HEK293 (cell line): Measurements from ENCODE around the gene NMT2.

ENCODE experiments used
- FEZF1 ChIP-seq: fragments of 450-650 bp; formaldehyde crosslinking; IDR thresholded peaks from 2 replicates; pipeline ENCODE4 v1.5.1; 2016; ENCODE audit warnings: missing biosample characterization, missing genetic modification characterization
- GLI4 ChIP-seq: fragments of 450-650 bp; formaldehyde crosslinking; IDR thresholded peaks from 2 replicates; pipeline ENCODE4 v1.5.1; 2016; ENCODE audit warnings: missing biosample characterization, missing genetic modification characterization
- MZF1 ChIP-seq: fragments of 450-650 bp; formaldehyde crosslinking; IDR thresholded peaks from 2 replicates; pipeline ENCODE4 v1.5.1; 2017; ENCODE audit warnings: missing biosample characterization, missing genetic modification characterization, borderline replicate concordance
- ZNF174 ChIP-seq: fragments of 450-650 bp; formaldehyde crosslinking; IDR thresholded peaks from 2 replicates; pipeline ENCODE4 v1.5.0; 2017; ENCODE audit warnings: missing biosample characterization, mild to moderate bottlenecking, missing genetic modification characterization
- ZNF324 ChIP-seq: fragments of 450-650 bp; formaldehyde crosslinking; IDR thresholded peaks from 2 replicates; pipeline ENCODE4 v1.5.1; 2016; ENCODE audit warnings: missing biosample characterization, missing genetic modification characterization
- ZNF426 ChIP-seq: fragments of 450-650 bp; formaldehyde crosslinking; IDR thresholded peaks from 2 replicates; pipeline ENCODE4 v1.5.1; 2017; ENCODE audit warnings: missing biosample characterization, missing genetic modification characterization, mild to moderate bottlenecking, inconsistent platforms, moderate library complexity
- ZNF521 ChIP-seq: fragments of 450-650 bp; formaldehyde crosslinking; IDR thresholded peaks from 2 replicates; pipeline ENCODE4 v1.5.1; 2017; ENCODE audit warnings: missing biosample characterization, mild to moderate bottlenecking, missing genetic modification characterization
- ZNF529 ChIP-seq: fragments of 450-650 bp; formaldehyde crosslinking; IDR thresholded peaks from 2 replicates; pipeline ENCODE4 v1.5.1; 2017; ENCODE audit warnings: missing genetic modification characterization, missing biosample characterization; ENCODE audit not compliant: insufficient replicate concordance
- ZNF544 ChIP-seq: fragments of 450-650 bp; formaldehyde crosslinking; IDR thresholded peaks from 2 replicates; pipeline ENCODE4 v1.5.0; 2017; ENCODE audit warnings: missing biosample characterization, missing genetic modification characterization
- ZNF658 ChIP-seq: fragments of 450-650 bp; formaldehyde crosslinking; IDR thresholded peaks from 2 replicates; pipeline ENCODE4; 2016; ENCODE audit warnings: missing biosample characterization, missing genetic modification characterization
- ZNF701 ChIP-seq: fragments of 450-650 bp; formaldehyde crosslinking; IDR thresholded peaks from 2 replicates; pipeline ENCODE4 v1.5.1; 2016; ENCODE audit warnings: missing biosample characterization, missing genetic modification characterization
- ZNF707 ChIP-seq: fragments of 450-650 bp; formaldehyde crosslinking; IDR thresholded peaks from 2 replicates; pipeline ENCODE4 v1.5.1; 2016; ENCODE audit warnings: missing biosample characterization, missing genetic modification characterization
- ZNF76 ChIP-seq: fragments of 450-650 bp; formaldehyde crosslinking; IDR thresholded peaks from 2 replicates; pipeline ENCODE4; 2016; ENCODE audit warnings: low read depth, missing biosample characterization, missing genetic modification characterization, borderline replicate concordance
- TF ChIP-seq, protein P1 (sequence below): fragments of 450-650 bp; formaldehyde crosslinking; IDR thresholded peaks from 2 replicates; pipeline ENCODE4 v1.5.1; 2016; ENCODE audit warnings: missing biosample characterization, missing genetic modification characterization, borderline replicate concordance
- TF ChIP-seq, protein P2 (sequence below): fragments of 450-650 bp; formaldehyde crosslinking; IDR thresholded peaks from 2 replicates; pipeline ENCODE4 v1.5.1; 2016; ENCODE audit warnings: missing biosample characterization, missing genetic modification characterization
- TF ChIP-seq, protein P3 (sequence below): fragments of 450-650 bp; formaldehyde crosslinking; IDR thresholded peaks from 2 replicates; pipeline ENCODE4 v1.5.1; 2016; ENCODE audit warnings: missing biosample characterization, missing genetic modification characterization
- TF ChIP-seq, protein P4 (sequence below): fragments of 450-650 bp; formaldehyde crosslinking; IDR thresholded peaks from 2 replicates; pipeline ENCODE4 v1.5.1; 2016; ENCODE audit warnings: missing biosample characterization, missing genetic modification characterization
- TF ChIP-seq, protein P5 (sequence below): fragments of 450-650 bp; formaldehyde crosslinking; IDR thresholded peaks from 2 replicates; pipeline ENCODE4 v1.5.1; 2016; ENCODE audit warnings: missing biosample characterization, missing genetic modification characterization
- TF ChIP-seq, protein P6 (sequence below): fragments of 450-650 bp; formaldehyde crosslinking; IDR thresholded peaks from 2 replicates; pipeline ENCODE4 v1.5.1; 2016; ENCODE audit warnings: missing biosample characterization, missing genetic modification characterization

The NMT2 gene

DNA sequence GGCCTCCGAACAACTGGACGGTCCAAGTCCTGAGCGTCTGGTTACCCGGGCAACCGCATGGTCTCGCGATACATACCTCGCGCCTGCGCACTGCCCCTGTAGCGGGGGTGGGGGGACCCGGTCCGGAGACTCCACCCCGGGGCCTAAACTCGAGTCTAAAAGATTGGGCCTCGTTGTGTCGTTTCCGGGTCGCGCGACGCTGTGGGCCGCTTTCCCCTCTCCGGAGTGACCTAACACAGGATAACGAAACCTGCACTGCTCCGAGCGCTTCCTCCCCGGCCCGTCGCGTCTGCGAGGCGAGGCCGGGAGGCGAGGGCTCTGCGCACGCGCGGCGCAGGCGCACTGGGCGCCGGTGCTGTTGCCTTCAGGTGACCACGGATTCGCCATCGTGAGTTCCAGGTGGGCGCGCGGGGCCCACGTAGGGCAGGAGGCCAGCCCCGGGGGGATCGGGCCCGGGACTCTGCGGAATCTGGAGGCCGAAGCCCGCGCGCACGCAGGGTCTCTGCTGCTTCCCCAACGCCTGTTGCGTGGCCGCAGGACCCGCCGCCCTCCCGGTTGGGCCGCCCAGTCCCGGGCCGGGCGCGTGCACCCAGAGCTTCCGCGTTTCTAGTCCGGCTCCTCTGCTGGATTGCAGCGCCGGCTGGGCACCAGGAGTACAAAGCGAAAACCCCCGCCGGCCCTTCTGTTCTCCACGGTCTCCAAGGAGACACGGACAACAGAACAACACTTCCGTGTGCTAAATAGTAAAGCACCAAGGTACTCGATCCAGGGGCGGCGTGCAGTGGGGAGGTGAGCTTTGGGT is 71.3 kb downstream of the NMT2 start, which contains the start of gene RPP38 (continued):
- TF ChIP-seq MZF1 (tag by site-specific recombination) (0 out of 2 replicates have a peak, but pooled peaks have one; percentile 21), ZNF521 (tag by site-specific recombination) (no peak), ZNF707 (tag by site-specific recombination) (no peak), ZNF174 (tag by site-specific recombination) (no peak), ZNF701 (tag by site-specific recombination) (no peak), ZNF426 (tag by site-specific recombination) (no peak), ZNF658 (tag by site-specific recombination) (no peak), ZNF544 (no peak), ZNF324 (no peak), FEZF1 (tag by site-specific recombination) (no peak), ZNF529 (tag by site-specific recombination) (no peak), ZNF76 (tag by site-specific recombination) (0 out of 2 replicates have a peak, but pooled peaks have one; percentile 56), GLI4 (tag by site-specific recombination) (0 out of 2 replicates have a peak, but pooled peaks have one; percentile 39)
- TF ChIP-seq, protein P1, sequence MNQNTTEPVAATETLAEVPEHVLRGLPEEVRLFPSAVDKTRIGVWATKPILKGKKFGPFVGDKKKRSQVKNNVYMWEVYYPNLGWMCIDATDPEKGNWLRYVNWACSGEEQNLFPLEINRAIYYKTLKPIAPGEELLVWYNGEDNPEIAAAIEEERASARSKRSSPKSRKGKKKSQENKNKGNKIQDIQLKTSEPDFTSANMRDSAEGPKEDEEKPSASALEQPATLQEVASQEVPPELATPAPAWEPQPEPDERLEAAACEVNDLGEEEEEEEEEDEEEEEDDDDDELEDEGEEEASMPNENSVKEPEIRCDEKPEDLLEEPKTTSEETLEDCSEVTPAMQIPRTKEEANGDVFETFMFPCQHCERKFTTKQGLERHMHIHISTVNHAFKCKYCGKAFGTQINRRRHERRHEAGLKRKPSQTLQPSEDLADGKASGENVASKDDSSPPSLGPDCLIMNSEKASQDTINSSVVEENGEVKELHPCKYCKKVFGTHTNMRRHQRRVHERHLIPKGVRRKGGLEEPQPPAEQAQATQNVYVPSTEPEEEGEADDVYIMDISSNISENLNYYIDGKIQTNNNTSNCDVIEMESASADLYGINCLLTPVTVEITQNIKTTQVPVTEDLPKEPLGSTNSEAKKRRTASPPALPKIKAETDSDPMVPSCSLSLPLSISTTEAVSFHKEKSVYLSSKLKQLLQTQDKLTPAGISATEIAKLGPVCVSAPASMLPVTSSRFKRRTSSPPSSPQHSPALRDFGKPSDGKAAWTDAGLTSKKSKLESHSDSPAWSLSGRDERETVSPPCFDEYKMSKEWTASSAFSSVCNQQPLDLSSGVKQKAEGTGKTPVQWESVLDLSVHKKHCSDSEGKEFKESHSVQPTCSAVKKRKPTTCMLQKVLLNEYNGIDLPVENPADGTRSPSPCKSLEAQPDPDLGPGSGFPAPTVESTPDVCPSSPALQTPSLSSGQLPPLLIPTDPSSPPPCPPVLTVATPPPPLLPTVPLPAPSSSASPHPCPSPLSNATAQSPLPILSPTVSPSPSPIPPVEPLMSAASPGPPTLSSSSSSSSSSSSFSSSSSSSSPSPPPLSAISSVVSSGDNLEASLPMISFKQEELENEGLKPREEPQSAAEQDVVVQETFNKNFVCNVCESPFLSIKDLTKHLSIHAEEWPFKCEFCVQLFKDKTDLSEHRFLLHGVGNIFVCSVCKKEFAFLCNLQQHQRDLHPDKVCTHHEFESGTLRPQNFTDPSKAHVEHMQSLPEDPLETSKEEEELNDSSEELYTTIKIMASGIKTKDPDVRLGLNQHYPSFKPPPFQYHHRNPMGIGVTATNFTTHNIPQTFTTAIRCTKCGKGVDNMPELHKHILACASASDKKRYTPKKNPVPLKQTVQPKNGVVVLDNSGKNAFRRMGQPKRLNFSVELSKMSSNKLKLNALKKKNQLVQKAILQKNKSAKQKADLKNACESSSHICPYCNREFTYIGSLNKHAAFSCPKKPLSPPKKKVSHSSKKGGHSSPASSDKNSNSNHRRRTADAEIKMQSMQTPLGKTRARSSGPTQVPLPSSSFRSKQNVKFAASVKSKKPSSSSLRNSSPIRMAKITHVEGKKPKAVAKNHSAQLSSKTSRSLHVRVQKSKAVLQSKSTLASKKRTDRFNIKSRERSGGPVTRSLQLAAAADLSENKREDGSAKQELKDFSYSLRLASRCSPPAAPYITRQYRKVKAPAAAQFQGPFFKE (tag by site-specific recombination) = no peak
- TF ChIP-seq, protein P2, sequence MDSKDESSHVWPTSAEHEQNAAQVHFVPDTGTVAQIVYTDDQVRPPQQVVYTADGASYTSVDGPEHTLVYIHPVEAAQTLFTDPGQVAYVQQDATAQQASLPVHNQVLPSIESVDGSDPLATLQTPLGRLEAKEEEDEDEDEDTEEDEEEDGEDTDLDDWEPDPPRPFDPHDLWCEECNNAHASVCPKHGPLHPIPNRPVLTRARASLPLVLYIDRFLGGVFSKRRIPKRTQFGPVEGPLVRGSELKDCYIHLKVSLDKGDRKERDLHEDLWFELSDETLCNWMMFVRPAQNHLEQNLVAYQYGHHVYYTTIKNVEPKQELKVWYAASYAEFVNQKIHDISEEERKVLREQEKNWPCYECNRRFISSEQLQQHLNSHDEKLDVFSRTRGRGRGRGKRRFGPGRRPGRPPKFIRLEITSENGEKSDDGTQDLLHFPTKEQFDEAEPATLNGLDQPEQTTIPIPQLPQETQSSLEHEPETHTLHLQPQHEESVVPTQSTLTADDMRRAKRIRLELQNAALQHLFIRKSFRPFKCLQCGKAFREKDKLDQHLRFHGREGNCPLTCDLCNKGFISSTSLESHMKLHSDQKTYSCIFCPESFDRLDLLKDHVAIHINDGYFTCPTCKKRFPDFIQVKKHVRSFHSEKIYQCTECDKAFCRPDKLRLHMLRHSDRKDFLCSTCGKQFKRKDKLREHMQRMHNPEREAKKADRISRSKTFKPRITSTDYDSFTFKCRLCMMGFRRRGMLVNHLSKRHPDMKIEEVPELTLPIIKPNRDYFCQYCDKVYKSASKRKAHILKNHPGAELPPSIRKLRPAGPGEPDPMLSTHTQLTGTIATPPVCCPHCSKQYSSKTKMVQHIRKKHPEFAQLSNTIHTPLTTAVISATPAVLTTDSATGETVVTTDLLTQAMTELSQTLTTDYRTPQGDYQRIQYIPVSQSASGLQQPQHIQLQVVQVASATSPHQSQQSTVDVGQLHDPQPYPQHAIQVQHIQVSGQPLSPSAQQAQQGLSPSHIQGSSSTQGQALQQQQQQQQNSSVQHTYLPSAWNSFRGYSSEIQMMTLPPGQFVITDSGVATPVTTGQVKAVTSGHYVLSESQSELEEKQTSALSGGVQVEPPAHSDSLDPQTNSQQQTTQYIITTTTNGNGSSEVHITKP (tag by site-specific recombination) = peak; percentile 61
- TF ChIP-seq, protein P3, sequence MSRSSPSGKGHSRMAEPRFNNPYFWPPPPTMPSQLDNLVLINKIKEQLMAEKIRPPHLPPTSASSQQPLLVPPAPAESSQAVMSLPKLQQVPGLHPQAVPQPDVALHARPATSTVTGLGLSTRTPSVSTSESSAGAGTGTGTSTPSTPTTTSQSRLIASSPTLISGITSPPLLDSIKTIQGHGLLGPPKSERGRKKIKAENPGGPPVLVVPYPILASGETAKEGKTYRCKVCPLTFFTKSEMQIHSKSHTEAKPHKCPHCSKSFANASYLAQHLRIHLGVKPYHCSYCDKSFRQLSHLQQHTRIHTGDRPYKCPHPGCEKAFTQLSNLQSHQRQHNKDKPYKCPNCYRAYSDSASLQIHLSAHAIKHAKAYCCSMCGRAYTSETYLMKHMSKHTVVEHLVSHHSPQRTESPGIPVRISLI (tag by site-specific recombination) = no peak
- TF ChIP-seq, protein P4, sequence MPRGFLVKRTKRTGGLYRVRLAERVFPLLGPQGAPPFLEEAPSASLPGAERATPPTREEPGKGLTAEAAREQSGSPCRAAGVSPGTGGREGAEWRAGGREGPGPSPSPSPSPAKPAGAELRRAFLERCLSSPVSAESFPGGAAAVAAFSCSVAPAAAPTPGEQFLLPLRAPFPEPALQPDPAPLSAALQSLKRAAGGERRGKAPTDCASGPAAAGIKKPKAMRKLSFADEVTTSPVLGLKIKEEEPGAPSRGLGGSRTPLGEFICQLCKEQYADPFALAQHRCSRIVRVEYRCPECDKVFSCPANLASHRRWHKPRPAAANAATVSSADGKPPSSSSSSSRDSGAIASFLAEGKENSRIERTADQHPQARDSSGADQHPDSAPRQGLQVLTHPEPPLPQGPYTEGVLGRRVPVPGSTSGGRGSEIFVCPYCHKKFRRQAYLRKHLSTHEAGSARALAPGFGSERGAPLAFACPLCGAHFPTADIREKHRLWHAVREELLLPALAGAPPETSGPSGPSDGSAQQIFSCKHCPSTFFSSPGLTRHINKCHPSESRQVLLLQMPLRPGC = no peak; the same call in 1 of the 2 replicates
- TF ChIP-seq, protein P5, sequence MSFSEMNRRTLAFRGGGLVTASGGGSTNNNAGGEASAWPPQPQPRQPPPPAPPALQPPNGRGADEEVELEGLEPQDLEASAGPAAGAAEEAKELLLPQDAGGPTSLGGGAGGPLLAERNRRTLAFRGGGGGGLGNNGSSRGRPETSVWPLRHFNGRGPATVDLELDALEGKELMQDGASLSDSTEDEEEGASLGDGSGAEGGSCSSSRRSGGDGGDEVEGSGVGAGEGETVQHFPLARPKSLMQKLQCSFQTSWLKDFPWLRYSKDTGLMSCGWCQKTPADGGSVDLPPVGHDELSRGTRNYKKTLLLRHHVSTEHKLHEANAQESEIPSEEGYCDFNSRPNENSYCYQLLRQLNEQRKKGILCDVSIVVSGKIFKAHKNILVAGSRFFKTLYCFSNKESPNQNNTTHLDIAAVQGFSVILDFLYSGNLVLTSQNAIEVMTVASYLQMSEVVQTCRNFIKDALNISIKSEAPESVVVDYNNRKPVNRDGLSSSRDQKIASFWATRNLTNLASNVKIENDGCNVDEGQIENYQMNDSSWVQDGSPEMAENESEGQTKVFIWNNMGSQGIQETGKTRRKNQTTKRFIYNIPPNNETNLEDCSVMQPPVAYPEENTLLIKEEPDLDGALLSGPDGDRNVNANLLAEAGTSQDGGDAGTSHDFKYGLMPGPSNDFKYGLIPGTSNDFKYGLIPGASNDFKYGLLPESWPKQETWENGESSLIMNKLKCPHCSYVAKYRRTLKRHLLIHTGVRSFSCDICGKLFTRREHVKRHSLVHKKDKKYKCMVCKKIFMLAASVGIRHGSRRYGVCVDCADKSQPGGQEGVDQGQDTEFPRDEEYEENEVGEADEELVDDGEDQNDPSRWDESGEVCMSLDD (tag by site-specific recombination) = no peak
- TF ChIP-seq, protein P6, sequence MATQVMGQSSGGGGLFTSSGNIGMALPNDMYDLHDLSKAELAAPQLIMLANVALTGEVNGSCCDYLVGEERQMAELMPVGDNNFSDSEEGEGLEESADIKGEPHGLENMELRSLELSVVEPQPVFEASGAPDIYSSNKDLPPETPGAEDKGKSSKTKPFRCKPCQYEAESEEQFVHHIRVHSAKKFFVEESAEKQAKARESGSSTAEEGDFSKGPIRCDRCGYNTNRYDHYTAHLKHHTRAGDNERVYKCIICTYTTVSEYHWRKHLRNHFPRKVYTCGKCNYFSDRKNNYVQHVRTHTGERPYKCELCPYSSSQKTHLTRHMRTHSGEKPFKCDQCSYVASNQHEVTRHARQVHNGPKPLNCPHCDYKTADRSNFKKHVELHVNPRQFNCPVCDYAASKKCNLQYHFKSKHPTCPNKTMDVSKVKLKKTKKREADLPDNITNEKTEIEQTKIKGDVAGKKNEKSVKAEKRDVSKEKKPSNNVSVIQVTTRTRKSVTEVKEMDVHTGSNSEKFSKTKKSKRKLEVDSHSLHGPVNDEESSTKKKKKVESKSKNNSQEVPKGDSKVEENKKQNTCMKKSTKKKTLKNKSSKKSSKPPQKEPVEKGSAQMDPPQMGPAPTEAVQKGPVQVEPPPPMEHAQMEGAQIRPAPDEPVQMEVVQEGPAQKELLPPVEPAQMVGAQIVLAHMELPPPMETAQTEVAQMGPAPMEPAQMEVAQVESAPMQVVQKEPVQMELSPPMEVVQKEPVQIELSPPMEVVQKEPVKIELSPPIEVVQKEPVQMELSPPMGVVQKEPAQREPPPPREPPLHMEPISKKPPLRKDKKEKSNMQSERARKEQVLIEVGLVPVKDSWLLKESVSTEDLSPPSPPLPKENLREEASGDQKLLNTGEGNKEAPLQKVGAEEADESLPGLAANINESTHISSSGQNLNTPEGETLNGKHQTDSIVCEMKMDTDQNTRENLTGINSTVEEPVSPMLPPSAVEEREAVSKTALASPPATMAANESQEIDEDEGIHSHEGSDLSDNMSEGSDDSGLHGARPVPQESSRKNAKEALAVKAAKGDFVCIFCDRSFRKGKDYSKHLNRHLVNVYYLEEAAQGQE (tag by site-specific recombination) = 0 out of 2 replicates have a peak, but pooled peaks have one; percentile 14
